Measurements from ENCODE around the gene ZSCAN5A. TPM values are rescaled to one million over a fixed set of nuclear protein-coding genes. Genes with fewer than 3 reads are reported as not detected.
"Not testable (repeated sequence)": the region's sequence is repeated elsewhere in the genome, so short reads cannot be mapped to it uniquely, and the experiment has no call there.

ZSCAN5A gene
- total and polyA plus RNA-seq, 2 experiments from 2014 or later, result 4.2 to 4.4 TPM

GRCh38 chr19:56253737-56254136 lies 60.9 kb downstream of the ZSCAN5A start:
- H3K9ac ChIP-seq, result no peak overlapping the region
- H3K4me2 ChIP-seq (ENCODE audit: unreplicated experiment), result no peak overlapping the region
- in situ Hi-C loops (cut with MboI), result no loop called here
- no peak overlapping the region for H2AFZ ChIP-seq
- H3F3A ChIP-seq (ENCODE audit: insufficient read depth), result no peaks in the 10 kb centered on the region
- H3K4me1 ChIP-seq (ENCODE audit: insufficient read depth), result no peaks in the 10 kb centered on the region
- no peaks in the 10 kb centered on the region for H3K9me3 ChIP-seq (ENCODE audit: low read depth)
- H3K36me3 ChIP-seq (ENCODE audit: low read depth), result no peaks in the 10 kb centered on the region
- no peaks in the 10 kb centered on the region for H4K20me1 ChIP-seq (ENCODE audit: insufficient read depth)
- H3K4me3 ChIP-seq, result no peak overlapping the region
- no peaks in the 10 kb centered on the region for H3K9me2 ChIP-seq (ENCODE audit: insufficient read depth)
- no peak overlapping the region for H3K27ac ChIP-seq
- no peaks in the 10 kb centered on the region for H3K79me2 ChIP-seq (ENCODE audit: insufficient read depth)
- TF ChIP-seq EZH2 (IDR thresholded peaks at IDR 0.05; ENCODE audit: insufficient read depth, poor library complexity, severe bottlenecking), result no peak
- no peak for TF ChIP-seq EZH2phosphoT487 (IDR thresholded peaks at IDR 0.05; ENCODE audit: insufficient read depth, low read depth)
- H3K27me3 ChIP-seq (replicated peaks; ENCODE audit: insufficient read depth), result no peaks in the 10 kb centered on the region
- 28 to 33% methylated on average over 5 of the region's 5 CpGs for WGBS, 2 experiments (ENCODE audit: low coverage in 1 of 2, low lambda C conversion rate in 2 of 2, missing lambda C conversion rate in 2 of 2)
- DNase-seq, result peak; percentile 79

GRCh38 chr19:56252699-56253422 lies 61.8 kb downstream of the ZSCAN5A start:
- Histone ChIP-seq H3K79me2 (ENCODE audit: insufficient read depth) (no peaks in the 10 kb centered on the region), H2AFZ (peak overlapping the region; percentile 88), H3K4me2 (ENCODE audit: unreplicated experiment) (no peak overlapping the region), H3F3A (ENCODE audit: insufficient read depth) (no peaks in the 10 kb centered on the region), H3K9me2 (ENCODE audit: insufficient read depth) (no peaks in the 10 kb centered on the region), H3K9ac (no peak overlapping the region), H3K9me3 (ENCODE audit: low read depth) (no peaks in the 10 kb centered on the region), H3K27me3 (replicated peaks; ENCODE audit: insufficient read depth) (no peaks in the 10 kb centered on the region), H3K27ac (no peak overlapping the region), H3K4me1 (ENCODE audit: insufficient read depth) (no peaks in the 10 kb centered on the region), H3K36me3 (ENCODE audit: low read depth) (no peaks in the 10 kb centered on the region), H3K4me3 (no peak overlapping the region), H4K20me1 (ENCODE audit: insufficient read depth) (no peaks in the 10 kb centered on the region)
- peak; percentile 79 for DNase-seq
- in situ Hi-C loops (cut with MboI), result no loop called here
- 48 to 53% methylated on average over 9 to 10 of the region's 10 CpGs for WGBS, 2 experiments (ENCODE audit: low coverage in 1 of 2, low lambda C conversion rate in 2 of 2, missing lambda C conversion rate in 2 of 2)
- TF ChIP-seq EZH2 (IDR thresholded peaks at IDR 0.05; ENCODE audit: insufficient read depth, poor library complexity, severe bottlenecking) (no peak), EZH2phosphoT487 (IDR thresholded peaks at IDR 0.05; ENCODE audit: insufficient read depth, low read depth) (no peak)

GRCh38 chr19:56248736-56249338 lies 65.8 kb downstream of the ZSCAN5A start:
- H3K27ac ChIP-seq; DNase-seq; H3K9me2 ChIP-seq (ENCODE audit: insufficient read depth); H3K36me3 ChIP-seq (ENCODE audit: low read depth); H4K20me1 ChIP-seq (ENCODE audit: insufficient read depth); H2AFZ ChIP-seq; H3F3A ChIP-seq (ENCODE audit: insufficient read depth); H3K4me3 ChIP-seq; H3K4me2 ChIP-seq (ENCODE audit: unreplicated experiment); in situ Hi-C loops (cut with MboI); H3K79me2 ChIP-seq (ENCODE audit: insufficient read depth); H3K9ac ChIP-seq; H3K4me1 ChIP-seq (ENCODE audit: insufficient read depth); H3K27me3 ChIP-seq (replicated peaks; ENCODE audit: insufficient read depth); H3K9me3 ChIP-seq (ENCODE audit: low read depth): not testable (repeated sequence)
- 86 to 91% methylated on average over 8 of the region's 8 CpGs for WGBS, 2 experiments (ENCODE audit: low coverage in 1 of 2, low lambda C conversion rate in 2 of 2, missing lambda C conversion rate in 2 of 2)

DNA sequence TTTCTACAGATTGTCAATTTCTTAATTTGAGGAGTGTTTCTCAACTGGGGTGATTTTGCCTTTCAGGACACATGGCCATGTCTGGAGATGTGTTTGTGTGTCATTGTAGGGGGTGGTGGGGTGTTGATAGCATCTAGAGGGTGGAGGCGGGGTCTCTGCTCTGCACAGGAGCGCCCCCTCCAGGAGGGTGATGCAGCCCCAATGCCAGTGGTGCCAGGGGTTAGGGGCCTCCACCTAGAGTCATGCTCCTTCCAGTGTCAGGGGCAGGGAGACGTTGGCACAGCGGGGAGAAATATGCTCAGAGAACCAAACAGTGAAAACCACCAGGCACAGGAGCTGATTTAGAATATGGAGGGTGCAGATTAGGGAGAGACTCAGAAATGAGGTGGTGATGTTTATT lies 68.9 kb downstream of the ZSCAN5A start:
- H3K27ac ChIP-seq; H3K9me2 ChIP-seq (ENCODE audit: insufficient read depth); H3K9me3 ChIP-seq (ENCODE audit: low read depth); H3K36me3 ChIP-seq (ENCODE audit: low read depth); H3K79me2 ChIP-seq (ENCODE audit: insufficient read depth); H3K9ac ChIP-seq; H3K27me3 ChIP-seq (replicated peaks; ENCODE audit: insufficient read depth); H3K4me3 ChIP-seq; H3F3A ChIP-seq (ENCODE audit: insufficient read depth); H3K4me2 ChIP-seq (ENCODE audit: unreplicated experiment); H4K20me1 ChIP-seq (ENCODE audit: insufficient read depth); H3K4me1 ChIP-seq (ENCODE audit: insufficient read depth); in situ Hi-C loops (cut with MboI); H2AFZ ChIP-seq: not testable (repeated sequence)
- WGBS, 2 experiments (ENCODE audit: low coverage in 1 of 2, low lambda C conversion rate in 2 of 2, missing lambda C conversion rate in 2 of 2), result 30 to 40% methylated on average over 2 to 4 of the region's 4 CpGs
- DNase-seq, result peak; percentile 1

All from GM23248 (cell line).